GM19099 (cell line): ENCODE data around the gene ADTRP.

ENCODE experiments used
- POLR2A ChIP-seq: IDR thresholded peaks from 3 replicates; pipeline ENCODE4 v1.6.1; 2011; ENCODE audit warnings: low read depth; ENCODE audit not compliant: insufficient read length; ENCODE audit errors: extremely low read depth

Gene ADTRP

DNA sequence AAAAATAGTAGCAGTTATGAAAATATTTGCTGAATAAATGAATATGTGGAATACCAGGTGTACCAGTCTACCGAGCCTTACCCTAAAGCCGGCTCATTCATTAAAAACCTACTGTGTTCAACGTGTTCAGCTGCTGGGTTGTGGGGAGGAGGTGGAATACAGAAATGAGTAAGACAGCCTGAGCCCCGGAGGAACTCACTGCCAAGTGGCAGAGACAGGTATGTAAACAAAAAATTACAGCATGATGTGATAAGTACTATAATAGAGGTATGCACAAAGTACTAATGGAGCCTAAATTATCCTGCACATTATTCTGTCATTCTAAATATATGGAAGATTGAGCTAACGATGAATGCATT, 6.8 kb upstream of the ADTRP start:
- no peak for TF ChIP-seq POLR2A

DNA sequence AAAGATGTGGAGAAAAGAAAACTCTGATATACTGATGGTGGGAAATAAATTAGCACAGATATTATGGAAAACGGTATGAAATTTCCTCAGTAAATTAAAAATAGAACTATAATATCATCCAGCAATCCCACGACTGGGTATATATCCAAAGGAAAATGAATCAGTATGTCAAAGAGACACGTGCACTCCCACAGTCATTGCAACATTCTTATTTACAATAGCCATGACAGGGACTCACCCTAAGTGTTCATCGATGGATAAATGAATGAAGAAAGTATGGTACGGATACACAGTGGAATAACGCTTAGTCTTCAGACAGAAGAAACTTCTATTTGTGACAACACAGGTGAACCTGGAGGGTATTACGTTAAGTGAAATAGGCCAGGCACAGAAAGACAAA, 5.7 kb upstream of the ADTRP start:
- TF ChIP-seq POLR2A: no peak

DNA sequence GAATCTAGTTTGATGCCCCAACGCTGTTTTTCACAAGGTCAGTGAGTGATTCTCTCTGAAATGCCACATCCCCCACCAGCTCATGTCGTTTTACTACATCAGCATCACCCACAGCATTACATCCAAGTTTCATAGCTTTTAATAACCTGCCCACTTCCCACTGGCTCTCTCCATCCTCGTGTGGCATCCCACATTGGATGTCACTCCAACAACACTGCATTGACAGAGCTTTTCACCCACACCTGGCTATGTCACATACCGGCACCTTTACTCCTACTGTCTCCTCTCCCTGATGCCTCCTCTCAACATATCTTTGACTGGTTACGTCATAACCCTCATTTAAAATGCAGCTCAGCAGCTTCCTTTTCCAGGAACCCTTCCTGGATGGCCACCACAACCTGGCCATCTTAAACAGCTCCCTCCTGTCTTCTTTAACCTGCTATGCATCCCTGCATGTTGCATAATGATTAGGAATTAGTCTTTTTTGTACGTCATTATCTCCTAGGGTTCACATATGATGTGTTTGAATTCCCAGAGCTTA, 5.0 kb upstream of the ADTRP start:
- TF ChIP-seq POLR2A: no peak

- no peak for TF ChIP-seq POLR2A
Observed at GRCh38 chr6:11782524-11782923, 3.9 kb upstream of the ADTRP start.

- TF ChIP-seq POLR2A: no peak
Observed at GRCh38 chr6:11780097-11780428, 1.5 kb upstream of the ADTRP start.

DNA sequence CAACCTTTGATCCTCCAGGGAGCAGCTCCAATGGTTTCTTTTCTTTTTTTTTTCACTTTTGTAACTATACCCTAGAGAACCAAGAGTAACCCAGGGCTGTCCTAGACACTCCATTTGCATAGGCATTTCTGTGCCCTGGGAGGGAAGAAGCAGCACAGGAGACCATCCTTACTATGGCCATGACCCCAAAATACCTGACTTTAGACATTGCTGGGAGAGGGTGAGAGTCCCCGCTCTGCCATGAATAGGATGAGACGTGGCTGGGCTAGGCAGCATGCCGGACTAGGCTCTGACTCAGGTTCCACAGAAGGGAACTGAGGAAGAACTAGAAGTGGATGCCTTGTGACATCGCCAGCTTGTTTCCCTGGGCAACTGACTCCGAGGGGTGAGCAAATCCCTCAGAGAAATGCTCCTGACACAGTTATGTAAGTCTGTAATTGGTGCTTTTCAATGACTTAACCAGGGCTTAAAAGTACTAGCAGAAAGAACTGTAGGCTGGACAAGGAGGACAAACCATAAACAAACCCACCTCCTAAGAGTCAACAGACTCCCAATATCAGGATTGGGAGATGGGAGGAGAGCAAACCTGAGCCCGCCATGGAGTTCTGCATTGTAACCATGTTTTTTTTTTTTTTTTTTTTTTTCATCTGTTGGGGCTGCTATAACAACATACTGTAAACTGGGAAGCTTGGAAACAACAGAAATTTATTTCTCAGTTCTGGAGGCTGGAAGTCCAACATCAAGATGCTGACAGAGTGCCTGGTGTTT, 910 bp upstream of the ADTRP start:
- no peak for TF ChIP-seq POLR2A

- no peak for TF ChIP-seq POLR2A
Observed at GRCh38 chr6:11778036-11778435, 567 bp downstream of the ADTRP start.

DNA sequence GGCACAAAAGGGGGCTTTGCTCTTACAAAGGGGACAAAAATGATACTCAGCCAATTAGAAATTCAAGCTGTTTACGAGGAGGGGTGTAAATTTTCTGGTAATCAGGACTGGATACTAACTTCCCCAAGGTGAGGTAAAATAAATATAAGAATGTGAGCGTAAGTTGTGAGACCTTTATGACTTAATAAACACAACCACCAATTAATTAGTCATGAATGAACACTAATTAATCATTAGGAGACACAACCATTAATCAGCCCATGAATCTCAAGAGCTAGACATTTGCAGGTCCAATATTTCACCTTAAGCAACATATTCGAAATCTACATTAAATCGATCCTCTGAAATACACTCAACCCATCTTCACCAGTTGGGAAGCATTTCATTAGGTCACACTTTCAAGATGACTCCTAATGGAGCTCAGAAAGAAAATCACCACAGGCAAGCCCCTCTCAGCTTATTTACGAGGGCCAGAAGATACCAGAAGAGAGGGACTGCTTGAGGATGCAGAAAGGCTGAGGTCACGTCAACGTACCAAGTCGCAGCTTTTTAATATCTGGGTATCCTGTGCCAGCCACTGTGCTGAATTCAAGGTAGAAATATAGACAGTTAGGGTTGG, 2.7 kb downstream of the ADTRP start:
- no peak for TF ChIP-seq POLR2A

DNA sequence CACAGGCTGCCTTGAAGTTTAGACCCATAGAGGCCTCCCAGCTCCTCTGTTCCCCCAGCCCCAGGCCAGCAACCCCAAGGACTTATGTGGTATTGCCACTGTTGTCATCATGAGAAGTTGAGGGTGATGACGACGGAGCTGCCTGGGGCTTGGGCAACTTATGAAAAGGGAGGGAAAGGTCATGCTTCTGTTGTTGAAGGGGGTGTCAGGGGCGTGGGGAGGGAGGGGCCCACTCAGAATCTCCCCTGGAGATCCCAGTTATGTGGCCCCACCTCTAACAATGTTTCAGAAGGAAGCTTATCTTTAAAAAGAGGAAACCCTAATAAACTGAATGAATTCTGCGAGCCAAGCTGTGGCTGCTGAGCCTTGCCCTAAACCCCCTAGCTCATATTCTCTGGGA, 4.2 kb downstream of the ADTRP start:
- no peak for TF ChIP-seq POLR2A

- TF ChIP-seq POLR2A: no peak
Observed at GRCh38 chr6:11773581-11773980, 5.0 kb downstream of the ADTRP start.

DNA sequence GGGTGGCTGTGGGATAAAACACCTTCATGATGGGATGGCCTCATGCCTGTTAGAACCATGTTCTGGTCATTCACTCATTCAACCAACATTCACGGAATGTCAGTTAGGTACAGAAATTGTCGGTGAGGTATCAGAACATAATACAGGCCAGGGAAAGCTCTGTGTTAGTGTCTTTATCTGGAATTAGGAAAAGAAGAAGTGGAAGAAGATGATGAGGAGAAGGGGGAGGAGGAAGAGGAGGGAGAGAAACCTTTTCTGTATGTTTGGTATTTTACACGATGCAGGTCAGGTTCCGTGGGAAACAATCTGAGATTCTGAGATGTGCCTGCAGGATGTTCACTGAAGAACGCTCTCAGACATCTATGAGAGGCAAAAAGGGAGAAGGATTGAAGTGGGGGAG, 5.6 kb downstream of the ADTRP start:
- TF ChIP-seq POLR2A: no peak

DNA sequence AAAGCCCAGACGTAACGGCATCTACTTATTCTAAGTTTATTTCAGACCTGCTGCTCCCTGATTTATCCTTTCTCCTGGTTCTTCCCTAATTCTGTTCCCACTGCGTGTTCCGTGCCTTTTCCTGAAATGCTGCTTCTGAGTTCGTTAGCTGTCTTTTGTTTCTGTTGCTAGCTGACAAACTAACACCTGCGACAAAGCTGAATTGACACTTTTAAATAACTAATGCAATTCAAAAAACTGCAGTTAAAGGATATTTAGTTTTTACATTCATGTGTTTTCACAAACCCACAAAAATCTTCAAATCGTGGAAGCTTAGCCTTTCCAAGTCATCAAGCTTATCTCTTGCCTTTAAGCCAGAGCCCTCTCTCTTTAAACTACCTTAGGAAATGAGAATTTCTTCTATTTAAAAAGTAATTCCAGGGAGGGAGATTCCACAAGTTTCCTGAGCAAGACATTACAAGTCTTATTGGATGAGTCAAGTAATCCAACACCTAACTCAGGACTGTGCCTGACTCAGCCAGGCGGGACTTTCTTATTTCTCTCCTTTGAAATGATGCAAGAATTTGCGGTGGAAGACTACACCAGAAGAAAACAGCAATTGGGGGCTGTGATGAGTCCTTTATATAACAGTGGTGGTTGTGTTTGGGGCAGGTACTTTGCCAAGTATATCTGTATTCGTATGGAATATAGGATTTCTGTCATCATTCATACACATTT, 6.3 kb downstream of the ADTRP start:
- no peak for TF ChIP-seq POLR2A

DNA sequence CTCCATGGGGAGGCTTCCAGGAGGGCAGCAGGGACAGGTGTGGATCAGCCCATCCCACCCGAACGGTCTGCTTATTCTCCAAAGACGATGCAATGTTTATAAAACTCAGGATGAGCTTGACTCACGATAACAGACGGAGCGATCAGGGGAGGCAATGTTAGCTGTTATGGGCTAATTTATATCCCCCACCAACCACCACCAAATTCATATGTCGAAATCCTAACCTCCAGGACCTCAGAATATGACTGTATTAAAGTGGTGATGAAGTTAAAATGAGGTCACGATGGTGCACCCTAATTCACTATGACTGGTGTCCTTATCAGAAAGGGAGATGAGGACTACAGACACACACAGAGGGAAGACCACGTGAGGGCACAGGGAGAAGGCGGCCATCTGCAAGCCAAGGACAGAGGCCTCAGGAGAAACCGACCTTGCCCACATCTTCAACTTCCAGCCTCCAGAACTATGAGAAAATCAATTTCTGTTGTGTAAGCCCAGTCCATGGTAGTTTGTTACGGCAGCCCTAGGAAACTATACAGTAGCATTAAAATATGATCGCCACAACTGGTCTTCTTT, 7.0 kb downstream of the ADTRP start:
- no peak for TF ChIP-seq POLR2A

- no peak for TF ChIP-seq POLR2A
Observed at GRCh38 chr6:11770546-11771466, 7.8 kb downstream of the ADTRP start.
